Calu3 (cell line): Measurements from ENCODE around the gene DDX55. TPM values are rescaled to one million over a fixed set of nuclear protein-coding genes. Genes with fewer than 3 reads are reported as not detected.

Experiments
- BruUV-seq: library from RNA; stranded (reverse); fragments of 400-500 nt; replicated peaks from 2 replicates; lab custom pipeline; 2021; lab: Mats Ljungman, UMichigan
- CTCF ChIA-PET: fragments of 300-600 bp; sonication (Branson Sonifier 250); formaldehyde crosslinking; loops from one replicate; lab custom pipeline; 2022; ENCODE audit warnings: antibody characterized with exemption; lab: Charles Lee
- DNase-seq: peaks from one replicate; pipeline ENCODE4 v3.0.0; 2022
- H3K27ac Mint-ChIP-seq: one replicate; pipeline ENCODE4 v1.8.0; 2022; ENCODE audit warnings: mixed read lengths; ENCODE audit not compliant: unreplicated experiment
- H3K27me3 Mint-ChIP-seq: one replicate; pipeline ENCODE4 v1.8.0; 2022; ENCODE audit warnings: mixed read lengths; ENCODE audit not compliant: unreplicated experiment
- H3K36me3 Mint-ChIP-seq: one replicate; pipeline ENCODE4 v1.8.0; 2022; ENCODE audit warnings: mild to moderate bottlenecking, moderate library complexity, mixed read lengths; ENCODE audit not compliant: insufficient read depth, unreplicated experiment
- H3K4me1 Mint-ChIP-seq: one replicate; pipeline ENCODE4 v1.8.0; 2022; ENCODE audit warnings: mild to moderate bottlenecking, low read depth, mixed read lengths; ENCODE audit not compliant: unreplicated experiment
- H3K4me3 Mint-ChIP-seq: one replicate; pipeline ENCODE4 v1.8.0; 2022; ENCODE audit warnings: mild to moderate bottlenecking, low read depth, moderate library complexity, mixed read lengths; ENCODE audit not compliant: unreplicated experiment
- H3K9me3 Mint-ChIP-seq: one replicate; pipeline ENCODE4 v1.8.0; 2022; ENCODE audit warnings: low read depth, mixed read lengths; ENCODE audit not compliant: unreplicated experiment
- CTCF ChIP-seq: fragments of 200-600 bp; IDR thresholded peaks from one replicate; pipeline ENCODE4 v1.8.0; 2022; ENCODE audit warnings: antibody characterized with exemption; ENCODE audit not compliant: unreplicated experiment
- intact Hi-C: fragments of 100-400 bp; cut with micrococcal nuclease; formaldehyde crosslinking; loops from one replicate; pipeline ENCODE4 v1.10.0; 2022; ENCODE audit not compliant: unreplicated experiment
- total RNA-seq: library from RNA; stranded (reverse); gene quantifications from 2 replicates; pipeline ENCODE4 v1.2.3, GENCODE V29; 2022

The DDX55 gene
- total RNA-seq, 1 experiment from 2014 or later = 52.7 TPM

GRCh38 chr12:123571343-123571813 lies 30.5 kb upstream of the DDX55 start:
- intact Hi-C loops = no loop called here
- peak; percentile 35 for DNase-seq
- Mint-ChIP-seq H3K27me3 (peaks cover 14% of the 10 kb centered on the region), H3K36me3 (no peaks in the 10 kb centered on the region), H3K27ac (no peak overlapping the region), H3K4me1 (peaks cover 8% of the 10 kb centered on the region), H3K4me3 (no peak overlapping the region), H3K9me3 (no peaks in the 10 kb centered on the region)
- CTCF ChIA-PET = interaction anchor here (0.5 to 1.1 kb wide), 3 partner anchors 12 to 186 kb away, joined by 3 to 4 read pairs (median 3); no protein-coding TSS in a partner anchor
- TF ChIP-seq CTCF = no peak
- no TSS peak for BruUV-seq

- no peaks in the 10 kb centered on the region for H3K36me3 Mint-ChIP-seq
- TF ChIP-seq CTCF = no peak
- peaks cover 8% of the 10 kb centered on the region for H3K4me1 Mint-ChIP-seq
- no peak for DNase-seq
- no peak overlapping the region for H3K4me3 Mint-ChIP-seq
- intact Hi-C loops = no loop called here
- H3K27me3 Mint-ChIP-seq = peaks cover 14% of the 10 kb centered on the region
- no TSS peak for BruUV-seq
- no peak overlapping the region for H3K27ac Mint-ChIP-seq
- CTCF ChIA-PET = no interaction called here
- H3K9me3 Mint-ChIP-seq = no peaks in the 10 kb centered on the region
Observed at GRCh38 chr12:123572391-123572790, 29.5 kb upstream of the DDX55 start.

- BruUV-seq = no TSS peak
- no peak for DNase-seq
- H3K36me3 Mint-ChIP-seq = no peaks in the 10 kb centered on the region
- no peaks in the 10 kb centered on the region for H3K9me3 Mint-ChIP-seq
- H3K4me3 Mint-ChIP-seq = no peak overlapping the region
- intact Hi-C loops = no loop called here
- peaks cover 8% of the 10 kb centered on the region for H3K4me1 Mint-ChIP-seq
- no peak overlapping the region for H3K27ac Mint-ChIP-seq
- CTCF ChIA-PET = no interaction called here
- H3K27me3 Mint-ChIP-seq = peaks cover 14% of the 10 kb centered on the region
- no peak for TF ChIP-seq CTCF
Observed at GRCh38 chr12:123573870-123574269, 28.0 kb upstream of the DDX55 start.

GRCh38 chr12:123576611-123577010 lies 25.3 kb upstream of the DDX55 start:
- intact Hi-C loops = no loop called here
- no peak for TF ChIP-seq CTCF
- H3K27me3 Mint-ChIP-seq = peaks cover 14% of the 10 kb centered on the region

More at GRCh38 chr12:123576611-123577010, 25.3 kb upstream of the DDX55 start:
- CTCF ChIA-PET = no interaction called here
- DNase-seq = no peak
- Mint-ChIP-seq H3K27ac (no peak overlapping the region), H3K4me3 (no peak overlapping the region), H3K9me3 (no peaks in the 10 kb centered on the region), H3K36me3 (no peaks in the 10 kb centered on the region), H3K4me1 (no peaks in the 10 kb centered on the region)
- no TSS peak for BruUV-seq
